ENCODE data around the gene GPR142.

The GPR142 gene

GRCh38 chr17:74407384-74407783, 40.1 kb downstream of the GPR142 start:
- no peak overlapping the region for H3K4me3 ChIP-seq (ENCODE audit: low read length)
- no peak for TF ChIP-seq ZNF274 (IDR thresholded peaks at IDR 0.05; ENCODE audit: low read depth, low read length)

GRCh38 chr17:74408262-74408661, 41.0 kb downstream of the GPR142 start:
- no peak overlapping the region for H3K4me3 ChIP-seq (ENCODE audit: low read length)

GRCh38 chr17:74408815-74409214, 41.5 kb downstream of the GPR142 start:
- TF ChIP-seq ZNF274 (IDR thresholded peaks at IDR 0.05; ENCODE audit: low read depth, low read length) = no peak
- H3K4me3 ChIP-seq (ENCODE audit: low read length) = no peak overlapping the region

More at GRCh38 chr17:74408262-74408661, 41.0 kb downstream of the GPR142 start:
- no peak for TF ChIP-seq ZNF274 (IDR thresholded peaks at IDR 0.05; ENCODE audit: low read depth, low read length)

- TF ChIP-seq ZNF274 (IDR thresholded peaks at IDR 0.05; ENCODE audit: low read depth, low read length) = no peak
- no peak overlapping the region for H3K4me3 ChIP-seq (ENCODE audit: low read length)
Measured at GRCh38 chr17:74410001-74410443, 42.7 kb downstream of the GPR142 start.

GRCh38 chr17:74412581-74412980, 45.3 kb downstream of the GPR142 start:
- no peak for TF ChIP-seq ZNF274 (IDR thresholded peaks at IDR 0.05; ENCODE audit: low read depth, low read length)
- H3K4me3 ChIP-seq (ENCODE audit: low read length) = no peak overlapping the region

- H3K4me3 ChIP-seq (ENCODE audit: low read length) = no peak overlapping the region
- TF ChIP-seq ZNF274 (IDR thresholded peaks at IDR 0.05; ENCODE audit: low read depth, low read length) = no peak
Measured at GRCh38 chr17:74413491-74413890, 46.2 kb downstream of the GPR142 start.

GRCh38 chr17:74414510-74414909, 47.2 kb downstream of the GPR142 start:
- no peak for TF ChIP-seq ZNF274 (IDR thresholded peaks at IDR 0.05; ENCODE audit: low read depth, low read length)
- no peak overlapping the region for H3K4me3 ChIP-seq (ENCODE audit: low read length)

- no peak for TF ChIP-seq ZNF274 (IDR thresholded peaks at IDR 0.05; ENCODE audit: low read depth, low read length)
- no peak overlapping the region for H3K4me3 ChIP-seq (ENCODE audit: low read length)
Measured at GRCh38 chr17:74415608-74416396, 48.5 kb downstream of the GPR142 start.

- TF ChIP-seq ZNF274 (IDR thresholded peaks at IDR 0.05; ENCODE audit: low read depth, low read length) = no peak
Measured at GRCh38 chr17:74417178-74418045, 50.1 kb downstream of the GPR142 start.

GRCh38 chr17:74419928-74420411, 52.7 kb downstream of the GPR142 start:
- TF ChIP-seq ZNF274 (IDR thresholded peaks at IDR 0.05; ENCODE audit: low read depth, low read length) = no peak
- no peak overlapping the region for H3K4me3 ChIP-seq (ENCODE audit: low read length)

More at GRCh38 chr17:74417178-74418045, 50.1 kb downstream of the GPR142 start:
- no peak overlapping the region for H3K4me3 ChIP-seq (ENCODE audit: low read length)
